Uterus (tissue), 4 donors: ENCODE data around the gene ANAPC15. TPM values are rescaled to one million over a fixed set of nuclear protein-coding genes. Genes with fewer than 3 reads are reported as not detected.
A peak's percentile ranks its signal among the peaks of the same experiment; 100 is the strongest.

Source experiments
- DNase-seq, 2 donors: peaks; one replicate each; pipeline ENCODE4 v3.0.0-alpha.2; 2019 to 2020
- H3K27ac ChIP-seq, 2 donors: fragments of 200-600 bp; sonication (generic); 1 replicate in 1 of 2; 2 replicates in 1 of 2; pipeline ENCODE4 v1.5.1; 2016 to 2018
- H3K27me3 ChIP-seq, 2 donors: fragments of 200-600 bp; sonication (generic); one replicate each; pipeline ENCODE4 v1.5.1; 2018 to 2019; ENCODE audit warnings: control low read depth in 1 of 2
- H3K36me3 ChIP-seq, 2 donors: fragments of 200-600 bp; sonication (generic); one replicate each; pipeline ENCODE4 v1.5.1; 2019; ENCODE audit warnings: control low read depth in 1 of 2
- H3K4me1 ChIP-seq, 2 donors: fragments of 200-600 bp; sonication (generic); one replicate each; pipeline ENCODE4 v1.5.1; 2018 to 2019; ENCODE audit warnings: control low read depth in 1 of 2
- H3K4me3 ChIP-seq, 2 donors: fragments of 200-600 bp; sonication (generic); 1 replicate in 1 of 2; 2 replicates in 1 of 2; pipeline ENCODE4 v1.5.1; 2018 to 2019; ENCODE audit warnings: mild to moderate bottlenecking in 1 of 2
- H3K9me3 ChIP-seq, 2 donors: fragments of 200-600 bp; sonication (generic); one replicate each; pipeline ENCODE4 v1.5.1; 2019; ENCODE audit warnings: control low read depth in 1 of 2
- POLR2A ChIP-seq, 2 donors: fragments of 450-650 bp; IDR thresholded peaks; one replicate each; pipeline ENCODE4 v1.6.1; 2016; ENCODE audit warnings: antibody characterized with exemption in 2 of 2, mild to moderate bottlenecking in 1 of 2, moderate library complexity in 1 of 2
- intact Hi-C: fragments of 100-400 bp; cut with DNase I; formaldehyde crosslinking; loops from one replicate; pipeline ENCODE4 v1.15.1; 2023; ENCODE audit warnings: low total_unique reads
- total RNA-seq, 4 donors: library from RNA; depleted of rRNA in 3 of 4; stranded (reverse); fragments of >200 nt in 3 of 4; gene quantifications; one replicate each; pipeline versions ENCODE4 v1.1.0 to v1.2.4, GENCODE V29; 2014 to 2023
- TF ChIP-seq, protein P1 (sequence below), 4 experiments: fragments of 200-600 bp in 2 of 4; fragments of 450-650 bp in 2 of 4; sonication (generic) in 2 of 4; IDR thresholded peaks; one replicate each; pipeline ENCODE4 v1.5.1; 2016 to 2019; ENCODE audit warnings: antibody characterized with exemption in 4 of 4, mild to moderate bottlenecking in 2 of 4, moderate library complexity in 1 of 4
- donor health status: DM: yes; HTN: yes; CAD: no.

ANAPC15 gene
- total RNA-seq, 4 donors from 2014 or later: 6.5 to 56.9 (median 20.7) TPM

DNA sequence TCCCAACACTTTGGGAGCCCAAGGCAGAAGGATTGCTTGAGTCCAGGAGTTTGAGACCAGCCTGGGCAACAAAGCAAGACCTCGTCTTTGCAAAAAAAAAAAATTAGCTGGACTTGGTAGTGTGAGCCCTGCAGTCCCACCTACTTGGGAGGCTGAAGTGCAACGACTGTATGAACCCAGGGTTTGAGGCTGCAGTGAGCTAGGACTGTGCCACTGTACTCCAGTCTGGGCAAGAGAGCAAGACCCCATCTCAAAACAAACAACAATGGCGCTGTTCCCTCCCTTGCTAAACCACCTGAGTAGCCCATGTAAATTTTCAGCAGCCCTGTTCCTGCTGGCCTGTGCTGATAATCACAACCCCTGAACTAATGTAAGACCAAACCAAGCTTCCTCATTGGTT is 12.5 kb downstream of the ANAPC15 start:
- DNase-seq: no peak
- peaks cover 0 to 11% of the 10 kb centered on the region in 2 donors for H3K4me1 ChIP-seq
- intact Hi-C loops: no loop called here
- H3K27ac ChIP-seq: no peak overlapping the region
- H3K4me3 ChIP-seq: no peak overlapping the region
- H3K27me3 ChIP-seq: no peaks in the 10 kb centered on the region
- no peaks in the 10 kb centered on the region for H3K36me3 ChIP-seq
- no peaks in the 10 kb centered on the region for H3K9me3 ChIP-seq
- TF ChIP-seq, protein P1, sequence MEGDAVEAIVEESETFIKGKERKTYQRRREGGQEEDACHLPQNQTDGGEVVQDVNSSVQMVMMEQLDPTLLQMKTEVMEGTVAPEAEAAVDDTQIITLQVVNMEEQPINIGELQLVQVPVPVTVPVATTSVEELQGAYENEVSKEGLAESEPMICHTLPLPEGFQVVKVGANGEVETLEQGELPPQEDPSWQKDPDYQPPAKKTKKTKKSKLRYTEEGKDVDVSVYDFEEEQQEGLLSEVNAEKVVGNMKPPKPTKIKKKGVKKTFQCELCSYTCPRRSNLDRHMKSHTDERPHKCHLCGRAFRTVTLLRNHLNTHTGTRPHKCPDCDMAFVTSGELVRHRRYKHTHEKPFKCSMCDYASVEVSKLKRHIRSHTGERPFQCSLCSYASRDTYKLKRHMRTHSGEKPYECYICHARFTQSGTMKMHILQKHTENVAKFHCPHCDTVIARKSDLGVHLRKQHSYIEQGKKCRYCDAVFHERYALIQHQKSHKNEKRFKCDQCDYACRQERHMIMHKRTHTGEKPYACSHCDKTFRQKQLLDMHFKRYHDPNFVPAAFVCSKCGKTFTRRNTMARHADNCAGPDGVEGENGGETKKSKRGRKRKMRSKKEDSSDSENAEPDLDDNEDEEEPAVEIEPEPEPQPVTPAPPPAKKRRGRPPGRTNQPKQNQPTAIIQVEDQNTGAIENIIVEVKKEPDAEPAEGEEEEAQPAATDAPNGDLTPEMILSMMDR (IDR thresholded peaks at IDR 0.05): no peak
- TF ChIP-seq POLR2A (IDR thresholded peaks at IDR 0.05): no peak

DNA sequence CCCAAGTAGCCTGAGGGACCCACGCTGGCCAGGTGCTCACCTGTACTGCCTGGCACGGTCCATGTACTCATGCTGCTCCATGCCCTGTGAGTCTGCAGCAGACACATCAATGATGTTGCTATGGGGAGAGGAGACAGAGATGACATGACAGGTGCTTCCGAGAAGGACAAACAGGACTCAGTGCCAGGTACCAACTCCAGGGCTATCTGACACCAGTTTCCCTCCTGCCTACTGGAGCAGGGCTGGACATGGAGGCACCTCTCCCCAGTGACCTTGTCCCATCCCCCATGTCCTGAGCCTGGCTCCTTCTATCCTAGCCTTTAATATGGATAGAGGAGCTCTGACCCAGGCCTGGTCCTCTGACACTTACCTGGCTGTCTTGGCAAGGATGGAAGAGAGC is 13.8 kb downstream of the ANAPC15 start:
- H3K4me1 ChIP-seq: peaks cover 0 to 11% of the 10 kb centered on the region in 2 donors
- DNase-seq: no peak
- no peaks in the 10 kb centered on the region for H3K36me3 ChIP-seq
- intact Hi-C loops: no loop called here
- no peak overlapping the region for H3K27ac ChIP-seq
- H3K4me3 ChIP-seq: no peak overlapping the region
- TF ChIP-seq, protein P1 (IDR thresholded peaks at IDR 0.05): no peak
- TF ChIP-seq POLR2A (IDR thresholded peaks at IDR 0.05): no peak
- H3K27me3 ChIP-seq: no peaks in the 10 kb centered on the region
- H3K9me3 ChIP-seq: no peaks in the 10 kb centered on the region

DNA sequence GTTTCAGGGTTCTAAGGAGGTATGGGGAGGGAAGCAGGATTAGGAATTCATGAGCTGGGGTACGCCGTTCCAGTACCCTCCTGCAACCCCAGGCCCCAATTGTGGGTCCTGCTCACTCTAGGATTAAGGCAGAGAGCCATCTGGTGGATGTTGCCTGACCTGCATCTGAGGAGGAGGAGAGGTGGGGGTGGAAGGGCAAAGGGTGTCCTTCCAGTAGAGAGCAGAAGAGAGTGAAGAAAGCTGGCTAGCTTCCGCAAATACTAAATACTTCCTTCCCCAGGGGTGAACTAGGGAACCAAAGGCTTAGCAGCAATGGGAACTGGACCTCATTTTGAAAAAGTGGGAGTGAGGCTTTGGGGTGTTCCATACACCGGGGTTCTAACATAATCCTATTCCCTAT is 21.2 kb downstream of the ANAPC15 start:
- Histone ChIP-seq H3K36me3 (no peaks in the 10 kb centered on the region), H3K9me3 (no peaks in the 10 kb centered on the region), H3K4me1 (no peaks in the 10 kb centered on the region), H3K27me3 (no peaks in the 10 kb centered on the region), H3K27ac (peak overlapping the region; percentile 6 to 17), H3K4me3 (no peak overlapping the region)
- peak; percentile 69 to 70 for DNase-seq
- TF ChIP-seq, protein P1 (IDR thresholded peaks at IDR 0.05): peak; percentile 75 to 93 (median 85)
- TF ChIP-seq POLR2A (IDR thresholded peaks at IDR 0.05): no peak
- intact Hi-C loops: no loop called here

DNA sequence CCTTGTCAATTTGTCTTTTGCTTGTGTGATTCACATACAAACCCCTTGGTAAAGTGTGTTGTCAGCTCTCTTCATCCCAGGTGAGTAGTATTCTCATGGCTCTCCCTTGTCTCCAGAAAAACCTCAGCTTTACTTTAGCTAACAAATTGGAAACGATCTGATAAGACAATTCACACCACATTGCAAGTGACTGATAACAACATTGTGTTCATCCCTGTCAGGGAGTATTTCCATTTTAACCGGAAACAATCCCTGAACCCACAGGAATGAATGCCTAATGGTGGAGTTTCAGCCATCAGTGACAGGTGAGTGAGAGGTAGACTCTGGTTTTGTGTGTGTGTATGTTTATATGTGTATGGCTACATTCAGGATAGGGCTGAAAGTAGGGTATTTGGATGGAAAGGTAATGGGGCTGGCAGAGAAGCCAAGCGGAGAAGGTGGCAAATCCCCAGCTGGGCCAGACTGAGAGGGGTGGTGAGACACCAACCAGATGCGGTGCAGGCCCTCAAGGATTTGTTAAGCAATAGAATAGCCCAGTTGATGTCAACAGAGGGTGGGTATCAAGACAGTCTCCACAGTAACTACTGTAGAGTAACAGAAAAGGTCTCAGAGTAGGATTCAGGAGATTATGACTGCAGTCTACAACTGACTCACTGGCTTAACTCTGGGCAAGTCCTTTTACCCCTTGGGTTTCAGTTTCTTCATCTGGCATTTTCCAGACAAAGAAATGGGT is 24.3 kb downstream of the ANAPC15 start:
- no peak for TF ChIP-seq POLR2A (IDR thresholded peaks at IDR 0.05)
- TF ChIP-seq, protein P1 (IDR thresholded peaks at IDR 0.05): no peak
- intact Hi-C loops: loop anchor here (5.0 kb wide), 1 partner anchor 66 kb away; no protein-coding TSS in a partner anchor
- no peak overlapping the region for H3K27ac ChIP-seq
- H3K27me3 ChIP-seq: no peaks in the 10 kb centered on the region
- no peaks in the 10 kb centered on the region for H3K9me3 ChIP-seq
- no peak overlapping the region for H3K4me3 ChIP-seq
- no peak for DNase-seq
- H3K36me3 ChIP-seq: no peaks in the 10 kb centered on the region
- no peaks in the 10 kb centered on the region for H3K4me1 ChIP-seq

DNA sequence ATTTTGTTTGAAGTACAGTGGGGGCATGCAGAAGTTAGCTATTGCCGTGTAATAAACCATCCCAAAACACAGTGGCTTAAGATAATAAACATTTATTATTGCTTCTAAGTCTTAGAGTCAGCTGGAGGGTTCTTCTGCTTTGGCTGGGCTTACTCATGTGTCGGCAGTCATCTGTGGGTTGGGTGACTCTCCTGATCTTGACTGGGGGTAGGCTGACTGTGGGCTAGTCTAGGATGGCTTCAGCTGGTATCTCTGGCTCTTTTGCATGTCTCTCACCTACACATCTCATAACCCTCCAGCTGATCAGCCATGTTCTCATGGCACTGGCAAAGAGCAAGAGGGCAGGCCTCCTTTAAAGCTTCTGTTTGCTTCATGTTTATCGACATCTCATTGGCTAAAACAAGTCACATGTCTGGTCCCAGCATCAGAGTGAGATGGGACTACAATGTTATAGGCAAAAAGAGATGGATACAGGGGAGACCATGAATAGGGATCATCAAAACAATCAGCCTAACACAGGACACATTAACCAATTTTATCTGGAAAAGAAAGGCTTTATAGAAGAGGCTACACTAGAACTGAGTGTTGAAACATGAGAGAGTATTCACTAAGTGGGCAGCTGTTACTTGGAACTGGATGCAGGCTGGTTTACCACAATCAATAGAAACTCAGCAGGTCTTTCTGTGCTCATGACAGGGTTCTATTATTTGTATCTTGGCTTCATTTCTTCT is 26.7 kb downstream of the ANAPC15 start:
- Histone ChIP-seq H3K4me3 (no peak overlapping the region), H3K4me1 (no peaks in the 10 kb centered on the region), H3K36me3 (no peaks in the 10 kb centered on the region), H3K27me3 (no peaks in the 10 kb centered on the region), H3K27ac (no peak overlapping the region), H3K9me3 (no peaks in the 10 kb centered on the region)
- DNase-seq: no peak
- TF ChIP-seq, protein P1 (IDR thresholded peaks at IDR 0.05): no peak
- TF ChIP-seq POLR2A (IDR thresholded peaks at IDR 0.05): no peak
- intact Hi-C loops: loop anchor here (5.0 kb wide), 1 partner anchor 63 kb away; no protein-coding TSS in a partner anchor
